Endometrium (tissue), 2 donors: ENCODE measurements around the gene TFDP2.
A peak's percentile ranks its signal among the peaks of the same experiment; 100 is the strongest.

Experiments
- FAIRE-seq: peaks from 2 replicates; lab custom pipeline; 2012; peaks lifted over from hg19 to GRCh38; lab: Jason Lieb, UNC
- donor health status: control.
- donor health status: control.

The TFDP2 gene

DNA sequence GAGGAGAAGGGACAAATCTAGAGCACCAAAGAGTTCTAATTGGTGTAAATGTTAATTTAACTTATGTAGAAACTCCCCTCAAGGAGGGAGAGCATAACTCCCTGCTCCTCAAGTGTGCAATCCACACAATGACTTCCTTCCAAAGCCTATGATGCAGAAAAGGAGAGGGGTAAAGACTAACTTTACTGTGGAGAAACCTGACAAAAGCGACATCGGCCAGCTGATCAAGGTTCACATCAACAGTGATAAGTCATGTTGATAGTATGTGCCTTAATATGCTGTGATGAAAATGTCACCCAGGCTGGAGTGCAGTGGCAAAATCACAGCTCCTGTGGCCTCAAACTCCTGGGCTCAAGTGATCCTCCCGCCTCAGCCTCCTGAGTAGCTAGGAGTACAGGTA is 76.5 kb downstream of the TFDP2 start:
- FAIRE-seq: no peak

- no peak for FAIRE-seq
These were observed 83.4 kb downstream of the TFDP2 start for GRCh38 chr3:142065932-142066331.

DNA sequence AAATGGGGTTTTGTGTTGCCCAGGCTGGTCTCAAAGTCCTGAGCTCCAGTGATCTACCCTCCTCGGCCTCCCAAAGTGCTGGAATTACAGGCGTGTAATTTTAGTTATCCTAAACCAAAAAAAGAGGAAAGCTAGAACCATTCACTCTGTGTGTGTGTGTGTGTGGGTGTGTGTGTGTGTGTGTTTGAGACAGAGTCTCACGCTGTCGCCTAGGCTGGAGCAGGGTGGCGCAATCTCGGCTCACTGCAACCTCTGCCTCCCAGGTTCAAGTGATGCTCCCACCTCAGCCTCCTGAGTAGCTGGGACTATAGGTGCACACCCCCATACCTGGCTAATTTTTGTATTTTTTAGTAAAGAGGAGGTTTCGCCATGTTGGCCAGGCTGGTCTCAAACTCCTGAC is 84.0 kb downstream of the TFDP2 start:
- no peak for FAIRE-seq

DNA sequence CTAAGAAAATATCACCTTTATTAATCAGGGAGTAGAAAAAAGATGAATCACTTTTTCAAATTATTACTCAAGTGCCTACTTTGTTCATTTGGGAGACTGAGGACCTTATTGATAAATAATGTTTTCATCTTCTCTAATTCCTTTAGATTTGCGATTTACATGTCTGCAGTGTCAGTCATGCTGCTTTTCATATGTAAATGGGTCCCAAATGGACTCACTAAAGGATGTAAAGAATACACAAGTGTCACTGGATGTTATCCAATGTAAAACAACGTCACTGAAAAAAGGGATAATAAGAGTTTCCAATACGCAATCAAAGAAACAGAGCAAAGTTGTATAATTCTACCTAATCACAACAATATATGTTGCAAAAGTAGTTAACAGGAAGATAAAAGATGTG is 84.9 kb downstream of the TFDP2 start:
- no peak for FAIRE-seq

DNA sequence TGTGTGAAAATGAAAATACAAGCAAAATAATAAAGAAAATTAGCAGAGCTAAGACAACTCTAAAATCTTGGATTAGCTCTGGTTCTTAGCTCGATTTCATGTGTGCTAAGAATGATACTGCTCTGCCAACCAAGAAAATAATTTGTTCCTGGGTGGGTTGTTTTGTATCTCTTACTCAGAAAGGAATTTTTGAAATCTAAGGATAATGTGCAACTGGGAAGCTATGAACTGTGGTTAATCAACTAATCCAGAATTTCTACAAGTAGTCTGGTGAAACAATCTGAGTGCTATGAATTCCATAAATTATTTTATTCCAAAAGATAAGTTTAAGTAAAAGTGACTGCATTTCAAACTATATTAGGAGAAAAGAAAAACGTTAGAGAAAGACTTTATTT is 92.0 kb downstream of the TFDP2 start:
- FAIRE-seq: no peak

DNA sequence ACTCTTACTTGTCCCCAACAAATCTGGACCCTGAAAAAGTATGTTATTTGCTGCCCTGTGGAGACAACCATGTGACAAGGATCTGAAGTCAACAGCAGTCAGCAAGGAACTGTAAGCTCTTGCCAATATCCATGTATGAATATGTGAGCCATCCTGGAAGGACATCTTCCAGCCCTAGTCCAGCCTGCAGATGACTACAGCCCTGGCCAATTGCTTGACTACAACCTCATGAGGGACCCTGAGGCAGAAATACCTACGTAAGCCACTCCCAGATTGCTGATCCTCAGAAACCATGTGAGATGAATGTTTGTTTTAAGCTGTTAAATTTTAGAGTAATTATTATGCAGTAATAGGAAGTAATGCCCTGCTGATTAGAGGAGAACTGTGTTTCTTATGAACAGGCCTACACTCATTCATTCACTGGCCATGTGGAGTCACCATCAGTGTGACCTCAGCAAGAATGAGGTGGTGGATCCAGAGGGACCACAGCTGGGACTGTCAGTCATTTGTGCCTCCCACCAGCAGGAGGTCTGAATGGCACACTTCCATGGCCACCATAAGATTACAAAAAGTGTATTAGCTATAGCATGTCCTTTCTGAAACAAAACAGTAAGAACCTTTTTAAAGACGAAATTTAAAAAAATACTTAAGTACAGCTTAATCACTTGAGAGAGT is 92.6 kb downstream of the TFDP2 start:
- no peak for FAIRE-seq

DNA sequence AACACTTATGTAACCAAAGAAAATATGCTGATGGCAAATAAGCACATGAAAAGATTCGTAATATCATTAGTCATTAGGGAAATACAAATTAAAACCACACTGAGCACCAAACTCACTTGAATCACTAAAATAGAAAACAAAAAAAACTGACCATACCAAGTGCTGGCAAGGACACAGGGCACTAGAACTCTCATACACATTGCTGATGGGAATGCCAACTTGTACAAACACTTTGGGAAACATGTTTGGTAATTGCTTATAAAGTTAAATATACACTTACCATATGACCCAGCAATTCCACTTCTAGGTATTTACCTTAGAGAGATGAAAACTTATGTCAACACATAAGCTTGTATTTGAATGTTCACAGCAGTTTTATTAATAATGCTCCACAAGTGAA is 95.5 kb downstream of the TFDP2 start:
- no peak for FAIRE-seq

DNA sequence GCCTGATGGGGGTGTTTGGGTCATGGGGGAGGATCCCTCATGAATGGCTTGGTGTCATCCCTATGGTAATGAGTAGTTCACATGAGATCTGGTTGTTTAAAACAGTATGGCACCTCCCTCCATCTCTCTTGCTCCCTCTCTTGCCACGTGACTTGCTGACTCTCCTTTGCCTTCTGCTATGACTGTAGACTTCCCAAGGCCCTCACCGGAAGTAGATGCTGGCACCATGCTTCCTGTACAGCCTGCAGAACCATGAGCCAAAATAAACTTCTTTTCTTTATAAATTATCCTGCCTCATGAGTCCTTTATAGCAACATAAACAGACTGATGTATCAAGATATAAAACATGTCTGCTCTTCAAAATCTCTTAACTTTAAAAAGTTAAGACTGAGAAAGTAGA is 96.1 kb downstream of the TFDP2 start:
- no peak for FAIRE-seq

- no peak for FAIRE-seq
These were observed 98.0 kb downstream of the TFDP2 start for GRCh38 chr3:142051351-142051750.

DNA sequence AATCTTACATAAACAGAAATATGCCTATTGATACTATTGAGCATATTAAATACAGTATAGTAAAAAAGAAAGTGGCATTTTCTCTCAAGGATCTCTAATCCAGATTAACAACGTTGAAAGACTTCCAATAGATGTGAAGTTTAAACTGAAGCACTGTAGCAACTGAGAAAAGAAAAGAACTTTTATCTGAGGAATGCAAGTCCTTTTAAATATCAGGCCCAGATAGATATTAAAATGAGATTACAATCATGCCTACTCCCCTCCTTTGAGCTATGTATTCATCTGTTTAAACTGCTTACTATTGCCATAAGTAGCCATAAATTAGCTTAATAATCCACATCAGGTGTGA is 102.3 kb downstream of the TFDP2 start:
- no peak for FAIRE-seq

GRCh38 chr3:142046320-142047020 is 102.9 kb downstream of the TFDP2 start:
- no peak for FAIRE-seq

DNA sequence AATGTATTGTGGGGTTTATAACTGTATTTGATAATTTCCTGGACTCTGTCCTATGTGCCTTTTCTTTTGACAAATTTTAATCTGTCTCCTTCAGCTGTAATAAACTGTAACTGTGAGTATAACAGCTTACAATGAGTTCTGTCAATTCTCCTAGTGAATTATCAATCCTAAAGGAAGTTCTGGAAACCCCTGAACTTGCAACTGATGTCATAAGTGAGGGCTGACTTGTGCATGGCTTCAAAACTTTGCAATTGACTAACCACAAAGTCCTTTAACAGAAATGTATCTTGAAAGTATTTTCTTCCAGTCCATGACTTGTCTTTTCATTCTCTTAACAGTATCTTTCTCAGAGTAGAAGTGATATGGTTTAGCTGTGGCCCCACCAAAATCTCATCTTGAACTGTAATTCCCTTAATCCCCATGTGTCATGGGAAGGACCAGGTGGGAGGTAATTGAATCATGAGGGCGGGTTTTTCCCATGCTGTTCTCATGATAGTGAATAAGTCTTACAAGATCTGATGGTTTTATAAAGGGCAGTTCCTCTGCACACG is 108.3 kb downstream of the TFDP2 start:
- FAIRE-seq: no peak

GRCh38 chr3:142035308-142035922 is 113.9 kb downstream of the TFDP2 start:
- FAIRE-seq: no peak

- FAIRE-seq: no peak
These were observed 116.1 kb downstream of the TFDP2 start for GRCh38 chr3:142033292-142033691.

DNA sequence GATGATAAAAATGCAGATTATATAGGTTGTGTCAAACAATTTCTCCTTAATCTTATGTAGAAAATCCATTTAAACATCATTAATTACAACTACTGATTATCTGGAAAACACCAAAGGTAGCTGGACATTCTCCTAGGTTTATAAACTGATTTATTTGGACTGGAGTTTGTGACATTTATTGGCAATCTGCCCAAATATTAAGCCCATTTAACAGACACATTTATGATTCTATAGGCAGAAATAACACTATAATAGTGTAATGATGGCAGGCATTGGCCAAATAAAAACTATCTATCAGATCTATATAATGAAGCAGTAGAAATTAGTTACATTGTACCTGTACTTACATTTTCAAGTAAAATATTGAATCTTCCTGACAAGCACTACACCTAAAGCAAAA is 117.8 kb downstream of the TFDP2 start:
- no peak for FAIRE-seq

- FAIRE-seq: no peak
These were observed 119.6 kb downstream of the TFDP2 start for GRCh38 chr3:142029791-142030190.

- no peak for FAIRE-seq
These were observed 120.2 kb downstream of the TFDP2 start for GRCh38 chr3:142029052-142029642.

- no peak for FAIRE-seq
These were observed 121.0 kb downstream of the TFDP2 start for GRCh38 chr3:142028243-142028777.

- no peak for FAIRE-seq
These were observed 121.6 kb downstream of the TFDP2 start for GRCh38 chr3:142027735-142028134.

- peak; percentile 61 for FAIRE-seq
These were observed 122.0 kb downstream of the TFDP2 start for GRCh38 chr3:142027300-142027699.

- no peak for FAIRE-seq
These were observed 123.0 kb downstream of the TFDP2 start for GRCh38 chr3:142026333-142026732.

- FAIRE-seq: no peak
These were observed 127.0 kb downstream of the TFDP2 start for GRCh38 chr3:142022381-142022780.

DNA sequence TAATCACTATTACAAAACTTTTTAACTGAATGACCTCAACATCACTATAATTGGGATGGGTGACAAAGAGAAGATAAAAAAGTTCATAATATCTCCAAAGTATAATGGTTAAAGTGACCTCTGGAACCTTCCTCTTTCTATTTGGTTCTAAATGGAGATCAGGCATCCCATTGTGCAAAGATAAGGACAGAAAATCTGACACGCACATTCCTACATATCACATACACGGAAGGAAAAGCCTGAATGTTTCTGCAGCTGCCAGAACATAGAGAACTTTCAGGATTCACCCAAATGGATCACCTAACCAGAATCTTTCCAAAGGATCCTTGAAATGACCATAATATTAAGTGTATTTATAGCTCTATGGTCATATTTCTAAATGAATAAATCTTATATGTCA is 128.2 kb downstream of the TFDP2 start:
- FAIRE-seq: no peak
